WTC11 (cell line): Measurements from ENCODE around the gene FAM24B. TPM values are rescaled to one million over a fixed set of nuclear protein-coding genes. Genes with fewer than 3 reads are reported as not detected.

ENCODE experiments used
- ATAC-seq: fragments of 200-7000 bp; cut with Tn5 transposase; 2 replicates; pipeline ENCODE4 v1.10.0; 2021; ENCODE audit warnings: mild to moderate bottlenecking, moderate library complexity
- CTCF ChIA-PET: fragments of 300-600 bp; sonication (Branson Sonifier 250); formaldehyde crosslinking; loops from one replicate; lab custom pipeline; 2021; ENCODE audit warnings: antibody characterized with exemption; lab: Charles Lee
- POLR2A ChIA-PET: fragments of 350-600 bp; sonication (Branson Sonifier 250); formaldehyde crosslinking; loops from one replicate; lab custom pipeline; 2021; ENCODE audit warnings: antibody characterized with exemption; lab: Charles Lee
- DNase-seq: peaks from one replicate; pipeline ENCODE4 v3.0.0; 2021; ENCODE audit warnings: low spot score
- H3K27ac Mint-ChIP-seq: 2 replicates; pipeline ENCODE4 v1.8.0; 2021; ENCODE audit warnings: mixed read lengths
- H3K27me3 Mint-ChIP-seq: 2 replicates; pipeline ENCODE4 v1.8.0; 2021; ENCODE audit warnings: low read depth, mild to moderate bottlenecking, moderate library complexity, mixed read lengths
- H3K36me3 Mint-ChIP-seq: 2 replicates; pipeline ENCODE4 v1.8.0; 2021; ENCODE audit warnings: mixed read lengths
- H3K4me1 Mint-ChIP-seq: 2 replicates; pipeline ENCODE4 v1.8.0; 2022; ENCODE audit warnings: mixed read lengths
- H3K4me3 Mint-ChIP-seq: 2 replicates; pipeline ENCODE4 v1.8.0; 2021; ENCODE audit warnings: mild to moderate bottlenecking, moderate library complexity, mixed read lengths
- H3K9me3 Mint-ChIP-seq: 2 replicates; pipeline ENCODE4 v1.8.0; 2021; ENCODE audit warnings: mixed read lengths
- CREM ChIP-seq: sonication (generic); formaldehyde crosslinking; IDR thresholded peaks from 2 replicates; pipeline ENCODE4 v1.8.1; 2022; ENCODE audit warnings: mild to moderate bottlenecking, missing genetic modification reagents, moderate library complexity
- FOXJ3 ChIP-seq: sonication (generic); formaldehyde crosslinking; IDR thresholded peaks from 2 replicates; pipeline ENCODE4 v1.9.0; 2021; ENCODE audit warnings: missing genetic modification reagents, mild to moderate bottlenecking, borderline replicate concordance
- MYBL2 ChIP-seq: sonication (generic); formaldehyde crosslinking; IDR thresholded peaks from 2 replicates; pipeline ENCODE4 v1.8.1; 2023; ENCODE audit warnings: mild to moderate bottlenecking, moderate library complexity, missing genetic modification reagents
- PRRX2 ChIP-seq: fragments of 250-450 bp; sonication (Bioruptor Pico); IDR thresholded peaks from 2 replicates; pipeline ENCODE4 v1.8.0; 2021; ENCODE audit warnings: mild to moderate bottlenecking
- RELA ChIP-seq: sonication (generic); formaldehyde crosslinking; IDR thresholded peaks from 2 replicates; pipeline ENCODE4 v1.8.1; 2022; ENCODE audit warnings: missing genetic modification reagents, mild to moderate bottlenecking, borderline replicate concordance
- TEAD1 ChIP-seq: sonication (generic); formaldehyde crosslinking; IDR thresholded peaks from 2 replicates; pipeline ENCODE4 v1.8.0; 2022; ENCODE audit warnings: mild to moderate bottlenecking, missing genetic modification reagents
- ZNF396 ChIP-seq: fragments of 250-450 bp; sonication (Bioruptor Pico); IDR thresholded peaks from 2 replicates; pipeline ENCODE4 v1.8.0; 2021; ENCODE audit warnings: mild to moderate bottlenecking, moderate library complexity, borderline replicate concordance
- total RNA-seq: library from RNA; stranded (reverse); gene quantifications from 3 replicates; pipeline ENCODE4 v1.2.3, GENCODE V29; 2021
- TF ChIP-seq, protein P1 (sequence below): fragments of 250-450 bp; sonication (Bioruptor Pico); IDR thresholded peaks from 2 replicates; pipeline ENCODE4 v1.9.0; 2021; ENCODE audit warnings: mild to moderate bottlenecking
- TF ChIP-seq, protein P2 (sequence below): sonication (generic); formaldehyde crosslinking; IDR thresholded peaks from 2 replicates; pipeline ENCODE4 v1.8.1; 2023; ENCODE audit warnings: mild to moderate bottlenecking, missing genetic modification reagents, moderate library complexity
- TF ChIP-seq, protein P3 (sequence below): sonication (generic); formaldehyde crosslinking; IDR thresholded peaks from 2 replicates; pipeline ENCODE4 v1.8.1; 2023; ENCODE audit warnings: mild to moderate bottlenecking, missing genetic modification reagents, borderline replicate concordance
- TF ChIP-seq, protein P4 (sequence below): sonication (generic); formaldehyde crosslinking; IDR thresholded peaks from 2 replicates; pipeline ENCODE4 v1.8.0; 2022; ENCODE audit warnings: missing genetic modification reagents
- TF ChIP-seq, protein P5 (sequence below): sonication (generic); formaldehyde crosslinking; IDR thresholded peaks from 2 replicates; pipeline ENCODE4 v1.8.0; 2023; ENCODE audit warnings: mild to moderate bottlenecking, missing genetic modification reagents
- TF ChIP-seq, protein P6 (sequence below): sonication (generic); formaldehyde crosslinking; IDR thresholded peaks from 2 replicates; pipeline ENCODE4 v1.8.0; 2023; ENCODE audit warnings: missing genetic modification reagents, mild to moderate bottlenecking, borderline replicate concordance
- TF ChIP-seq, protein P7 (sequence below): sonication (generic); formaldehyde crosslinking; conservative IDR thresholded peaks from 2 replicates; pipeline ENCODE4 v1.8.1; 2023; ENCODE audit warnings: mild to moderate bottlenecking, low read depth, missing genetic modification reagents, moderate library complexity

Gene FAM24B
- total RNA-seq, 1 experiment from 2014 or later, result 3.7 TPM

DNA sequence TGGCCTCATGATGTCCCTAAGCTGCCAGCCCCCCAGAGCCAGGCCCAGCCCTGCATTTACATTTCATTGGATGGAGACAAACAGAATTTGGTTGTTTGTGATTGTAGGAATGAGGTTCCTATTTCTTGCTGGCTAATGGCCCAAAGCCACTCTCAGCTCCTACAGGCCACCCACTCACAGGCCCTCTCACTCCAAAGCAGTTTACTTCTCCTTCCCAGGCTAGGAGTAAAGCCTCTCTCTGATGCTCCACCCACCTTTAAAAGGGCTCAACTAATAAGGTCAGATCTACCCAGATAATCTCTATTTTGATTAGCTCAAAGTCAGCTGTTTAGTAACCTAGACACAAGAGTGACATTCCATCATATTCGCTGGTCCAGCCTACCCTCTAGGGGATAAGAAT, 22.5 kb downstream of the FAM24B start:
- ATAC-seq, result no peak
- no peak overlapping the region for H3K4me3 Mint-ChIP-seq
- peaks cover 4% of the 10 kb centered on the region; the same call in 1 of the 2 replicates for H3K9me3 Mint-ChIP-seq
- no peak overlapping the region for H3K27ac Mint-ChIP-seq
- peaks cover 27% of the 10 kb centered on the region for H3K36me3 Mint-ChIP-seq
- peaks cover 22% of the 10 kb centered on the region for H3K4me1 Mint-ChIP-seq
- DNase-seq, result no peak
- CTCF ChIA-PET, result no interaction called here
- no peaks in the 10 kb centered on the region for H3K27me3 Mint-ChIP-seq
- POLR2A ChIA-PET, result interaction anchor here (1.5 kb wide), 1 partner anchor 11 kb away, joined by 4 read pairs; the partner anchor contains the start of gene CUZD1
- TF ChIP-seq MYBL2 (CRISPR knock-in tag) (no peak), PRRX2 (CRISPR knock-in tag) (no peak), CREM (CRISPR knock-in tag) (no peak), ZNF396 (no peak), FOXJ3 (CRISPR knock-in tag) (no peak), RELA (no peak), TEAD1 (CRISPR knock-in tag) (no peak)
- TF ChIP-seq, protein P1, sequence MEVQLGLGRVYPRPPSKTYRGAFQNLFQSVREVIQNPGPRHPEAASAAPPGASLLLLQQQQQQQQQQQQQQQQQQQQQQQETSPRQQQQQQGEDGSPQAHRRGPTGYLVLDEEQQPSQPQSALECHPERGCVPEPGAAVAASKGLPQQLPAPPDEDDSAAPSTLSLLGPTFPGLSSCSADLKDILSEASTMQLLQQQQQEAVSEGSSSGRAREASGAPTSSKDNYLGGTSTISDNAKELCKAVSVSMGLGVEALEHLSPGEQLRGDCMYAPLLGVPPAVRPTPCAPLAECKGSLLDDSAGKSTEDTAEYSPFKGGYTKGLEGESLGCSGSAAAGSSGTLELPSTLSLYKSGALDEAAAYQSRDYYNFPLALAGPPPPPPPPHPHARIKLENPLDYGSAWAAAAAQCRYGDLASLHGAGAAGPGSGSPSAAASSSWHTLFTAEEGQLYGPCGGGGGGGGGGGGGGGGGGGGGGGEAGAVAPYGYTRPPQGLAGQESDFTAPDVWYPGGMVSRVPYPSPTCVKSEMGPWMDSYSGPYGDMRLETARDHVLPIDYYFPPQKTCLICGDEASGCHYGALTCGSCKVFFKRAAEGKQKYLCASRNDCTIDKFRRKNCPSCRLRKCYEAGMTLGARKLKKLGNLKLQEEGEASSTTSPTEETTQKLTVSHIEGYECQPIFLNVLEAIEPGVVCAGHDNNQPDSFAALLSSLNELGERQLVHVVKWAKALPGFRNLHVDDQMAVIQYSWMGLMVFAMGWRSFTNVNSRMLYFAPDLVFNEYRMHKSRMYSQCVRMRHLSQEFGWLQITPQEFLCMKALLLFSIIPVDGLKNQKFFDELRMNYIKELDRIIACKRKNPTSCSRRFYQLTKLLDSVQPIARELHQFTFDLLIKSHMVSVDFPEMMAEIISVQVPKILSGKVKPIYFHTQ (CRISPR knock-in tag), result no peak
- TF ChIP-seq, protein P2, sequence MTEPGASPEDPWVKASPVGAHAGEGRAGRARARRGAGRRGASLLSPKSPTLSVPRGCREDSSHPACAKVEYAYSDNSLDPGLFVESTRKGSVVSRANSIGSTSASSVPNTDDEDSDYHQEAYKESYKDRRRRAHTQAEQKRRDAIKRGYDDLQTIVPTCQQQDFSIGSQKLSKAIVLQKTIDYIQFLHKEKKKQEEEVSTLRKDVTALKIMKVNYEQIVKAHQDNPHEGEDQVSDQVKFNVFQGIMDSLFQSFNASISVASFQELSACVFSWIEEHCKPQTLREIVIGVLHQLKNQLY, result no peak
- TF ChIP-seq, protein P3, sequence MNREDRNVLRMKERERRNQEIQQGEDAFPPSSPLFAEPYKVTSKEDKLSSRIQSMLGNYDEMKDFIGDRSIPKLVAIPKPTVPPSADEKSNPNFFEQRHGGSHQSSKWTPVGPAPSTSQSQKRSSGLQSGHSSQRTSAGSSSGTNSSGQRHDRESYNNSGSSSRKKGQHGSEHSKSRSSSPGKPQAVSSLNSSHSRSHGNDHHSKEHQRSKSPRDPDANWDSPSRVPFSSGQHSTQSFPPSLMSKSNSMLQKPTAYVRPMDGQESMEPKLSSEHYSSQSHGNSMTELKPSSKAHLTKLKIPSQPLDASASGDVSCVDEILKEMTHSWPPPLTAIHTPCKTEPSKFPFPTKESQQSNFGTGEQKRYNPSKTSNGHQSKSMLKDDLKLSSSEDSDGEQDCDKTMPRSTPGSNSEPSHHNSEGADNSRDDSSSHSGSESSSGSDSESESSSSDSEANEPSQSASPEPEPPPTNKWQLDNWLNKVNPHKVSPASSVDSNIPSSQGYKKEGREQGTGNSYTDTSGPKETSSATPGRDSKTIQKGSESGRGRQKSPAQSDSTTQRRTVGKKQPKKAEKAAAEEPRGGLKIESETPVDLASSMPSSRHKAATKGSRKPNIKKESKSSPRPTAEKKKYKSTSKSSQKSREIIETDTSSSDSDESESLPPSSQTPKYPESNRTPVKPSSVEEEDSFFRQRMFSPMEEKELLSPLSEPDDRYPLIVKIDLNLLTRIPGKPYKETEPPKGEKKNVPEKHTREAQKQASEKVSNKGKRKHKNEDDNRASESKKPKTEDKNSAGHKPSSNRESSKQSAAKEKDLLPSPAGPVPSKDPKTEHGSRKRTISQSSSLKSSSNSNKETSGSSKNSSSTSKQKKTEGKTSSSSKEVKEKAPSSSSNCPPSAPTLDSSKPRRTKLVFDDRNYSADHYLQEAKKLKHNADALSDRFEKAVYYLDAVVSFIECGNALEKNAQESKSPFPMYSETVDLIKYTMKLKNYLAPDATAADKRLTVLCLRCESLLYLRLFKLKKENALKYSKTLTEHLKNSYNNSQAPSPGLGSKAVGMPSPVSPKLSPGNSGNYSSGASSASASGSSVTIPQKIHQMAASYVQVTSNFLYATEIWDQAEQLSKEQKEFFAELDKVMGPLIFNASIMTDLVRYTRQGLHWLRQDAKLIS (CRISPR knock-in tag), result no peak
- TF ChIP-seq, protein P4, sequence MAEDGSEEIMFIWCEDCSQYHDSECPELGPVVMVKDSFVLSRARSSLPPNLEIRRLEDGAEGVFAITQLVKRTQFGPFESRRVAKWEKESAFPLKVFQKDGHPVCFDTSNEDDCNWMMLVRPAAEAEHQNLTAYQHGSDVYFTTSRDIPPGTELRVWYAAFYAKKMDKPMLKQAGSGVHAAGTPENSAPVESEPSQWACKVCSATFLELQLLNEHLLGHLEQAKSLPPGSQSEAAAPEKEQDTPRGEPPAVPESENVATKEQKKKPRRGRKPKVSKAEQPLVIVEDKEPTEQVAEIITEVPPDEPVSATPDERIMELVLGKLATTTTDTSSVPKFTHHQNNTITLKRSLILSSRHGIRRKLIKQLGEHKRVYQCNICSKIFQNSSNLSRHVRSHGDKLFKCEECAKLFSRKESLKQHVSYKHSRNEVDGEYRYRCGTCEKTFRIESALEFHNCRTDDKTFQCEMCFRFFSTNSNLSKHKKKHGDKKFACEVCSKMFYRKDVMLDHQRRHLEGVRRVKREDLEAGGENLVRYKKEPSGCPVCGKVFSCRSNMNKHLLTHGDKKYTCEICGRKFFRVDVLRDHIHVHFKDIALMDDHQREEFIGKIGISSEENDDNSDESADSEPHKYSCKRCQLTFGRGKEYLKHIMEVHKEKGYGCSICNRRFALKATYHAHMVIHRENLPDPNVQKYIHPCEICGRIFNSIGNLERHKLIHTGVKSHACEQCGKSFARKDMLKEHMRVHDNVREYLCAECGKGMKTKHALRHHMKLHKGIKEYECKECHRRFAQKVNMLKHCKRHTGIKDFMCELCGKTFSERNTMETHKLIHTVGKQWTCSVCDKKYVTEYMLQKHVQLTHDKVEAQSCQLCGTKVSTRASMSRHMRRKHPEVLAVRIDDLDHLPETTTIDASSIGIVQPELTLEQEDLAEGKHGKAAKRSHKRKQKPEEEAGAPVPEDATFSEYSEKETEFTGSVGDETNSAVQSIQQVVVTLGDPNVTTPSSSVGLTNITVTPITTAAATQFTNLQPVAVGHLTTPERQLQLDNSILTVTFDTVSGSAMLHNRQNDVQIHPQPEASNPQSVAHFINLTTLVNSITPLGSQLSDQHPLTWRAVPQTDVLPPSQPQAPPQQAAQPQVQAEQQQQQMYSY, result no peak
- TF ChIP-seq, protein P5, sequence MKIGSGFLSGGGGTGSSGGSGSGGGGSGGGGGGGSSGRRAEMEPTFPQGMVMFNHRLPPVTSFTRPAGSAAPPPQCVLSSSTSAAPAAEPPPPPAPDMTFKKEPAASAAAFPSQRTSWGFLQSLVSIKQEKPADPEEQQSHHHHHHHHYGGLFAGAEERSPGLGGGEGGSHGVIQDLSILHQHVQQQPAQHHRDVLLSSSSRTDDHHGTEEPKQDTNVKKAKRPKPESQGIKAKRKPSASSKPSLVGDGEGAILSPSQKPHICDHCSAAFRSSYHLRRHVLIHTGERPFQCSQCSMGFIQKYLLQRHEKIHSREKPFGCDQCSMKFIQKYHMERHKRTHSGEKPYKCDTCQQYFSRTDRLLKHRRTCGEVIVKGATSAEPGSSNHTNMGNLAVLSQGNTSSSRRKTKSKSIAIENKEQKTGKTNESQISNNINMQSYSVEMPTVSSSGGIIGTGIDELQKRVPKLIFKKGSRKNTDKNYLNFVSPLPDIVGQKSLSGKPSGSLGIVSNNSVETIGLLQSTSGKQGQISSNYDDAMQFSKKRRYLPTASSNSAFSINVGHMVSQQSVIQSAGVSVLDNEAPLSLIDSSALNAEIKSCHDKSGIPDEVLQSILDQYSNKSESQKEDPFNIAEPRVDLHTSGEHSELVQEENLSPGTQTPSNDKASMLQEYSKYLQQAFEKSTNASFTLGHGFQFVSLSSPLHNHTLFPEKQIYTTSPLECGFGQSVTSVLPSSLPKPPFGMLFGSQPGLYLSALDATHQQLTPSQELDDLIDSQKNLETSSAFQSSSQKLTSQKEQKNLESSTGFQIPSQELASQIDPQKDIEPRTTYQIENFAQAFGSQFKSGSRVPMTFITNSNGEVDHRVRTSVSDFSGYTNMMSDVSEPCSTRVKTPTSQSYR (CRISPR knock-in tag), result no peak
- TF ChIP-seq, protein P6, sequence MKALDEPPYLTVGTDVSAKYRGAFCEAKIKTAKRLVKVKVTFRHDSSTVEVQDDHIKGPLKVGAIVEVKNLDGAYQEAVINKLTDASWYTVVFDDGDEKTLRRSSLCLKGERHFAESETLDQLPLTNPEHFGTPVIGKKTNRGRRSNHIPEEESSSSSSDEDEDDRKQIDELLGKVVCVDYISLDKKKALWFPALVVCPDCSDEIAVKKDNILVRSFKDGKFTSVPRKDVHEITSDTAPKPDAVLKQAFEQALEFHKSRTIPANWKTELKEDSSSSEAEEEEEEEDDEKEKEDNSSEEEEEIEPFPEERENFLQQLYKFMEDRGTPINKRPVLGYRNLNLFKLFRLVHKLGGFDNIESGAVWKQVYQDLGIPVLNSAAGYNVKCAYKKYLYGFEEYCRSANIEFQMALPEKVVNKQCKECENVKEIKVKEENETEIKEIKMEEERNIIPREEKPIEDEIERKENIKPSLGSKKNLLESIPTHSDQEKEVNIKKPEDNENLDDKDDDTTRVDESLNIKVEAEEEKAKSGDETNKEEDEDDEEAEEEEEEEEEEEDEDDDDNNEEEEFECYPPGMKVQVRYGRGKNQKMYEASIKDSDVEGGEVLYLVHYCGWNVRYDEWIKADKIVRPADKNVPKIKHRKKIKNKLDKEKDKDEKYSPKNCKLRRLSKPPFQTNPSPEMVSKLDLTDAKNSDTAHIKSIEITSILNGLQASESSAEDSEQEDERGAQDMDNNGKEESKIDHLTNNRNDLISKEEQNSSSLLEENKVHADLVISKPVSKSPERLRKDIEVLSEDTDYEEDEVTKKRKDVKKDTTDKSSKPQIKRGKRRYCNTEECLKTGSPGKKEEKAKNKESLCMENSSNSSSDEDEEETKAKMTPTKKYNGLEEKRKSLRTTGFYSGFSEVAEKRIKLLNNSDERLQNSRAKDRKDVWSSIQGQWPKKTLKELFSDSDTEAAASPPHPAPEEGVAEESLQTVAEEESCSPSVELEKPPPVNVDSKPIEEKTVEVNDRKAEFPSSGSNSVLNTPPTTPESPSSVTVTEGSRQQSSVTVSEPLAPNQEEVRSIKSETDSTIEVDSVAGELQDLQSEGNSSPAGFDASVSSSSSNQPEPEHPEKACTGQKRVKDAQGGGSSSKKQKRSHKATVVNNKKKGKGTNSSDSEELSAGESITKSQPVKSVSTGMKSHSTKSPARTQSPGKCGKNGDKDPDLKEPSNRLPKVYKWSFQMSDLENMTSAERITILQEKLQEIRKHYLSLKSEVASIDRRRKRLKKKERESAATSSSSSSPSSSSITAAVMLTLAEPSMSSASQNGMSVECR (CRISPR knock-in tag), result no peak
- TF ChIP-seq, protein P7, sequence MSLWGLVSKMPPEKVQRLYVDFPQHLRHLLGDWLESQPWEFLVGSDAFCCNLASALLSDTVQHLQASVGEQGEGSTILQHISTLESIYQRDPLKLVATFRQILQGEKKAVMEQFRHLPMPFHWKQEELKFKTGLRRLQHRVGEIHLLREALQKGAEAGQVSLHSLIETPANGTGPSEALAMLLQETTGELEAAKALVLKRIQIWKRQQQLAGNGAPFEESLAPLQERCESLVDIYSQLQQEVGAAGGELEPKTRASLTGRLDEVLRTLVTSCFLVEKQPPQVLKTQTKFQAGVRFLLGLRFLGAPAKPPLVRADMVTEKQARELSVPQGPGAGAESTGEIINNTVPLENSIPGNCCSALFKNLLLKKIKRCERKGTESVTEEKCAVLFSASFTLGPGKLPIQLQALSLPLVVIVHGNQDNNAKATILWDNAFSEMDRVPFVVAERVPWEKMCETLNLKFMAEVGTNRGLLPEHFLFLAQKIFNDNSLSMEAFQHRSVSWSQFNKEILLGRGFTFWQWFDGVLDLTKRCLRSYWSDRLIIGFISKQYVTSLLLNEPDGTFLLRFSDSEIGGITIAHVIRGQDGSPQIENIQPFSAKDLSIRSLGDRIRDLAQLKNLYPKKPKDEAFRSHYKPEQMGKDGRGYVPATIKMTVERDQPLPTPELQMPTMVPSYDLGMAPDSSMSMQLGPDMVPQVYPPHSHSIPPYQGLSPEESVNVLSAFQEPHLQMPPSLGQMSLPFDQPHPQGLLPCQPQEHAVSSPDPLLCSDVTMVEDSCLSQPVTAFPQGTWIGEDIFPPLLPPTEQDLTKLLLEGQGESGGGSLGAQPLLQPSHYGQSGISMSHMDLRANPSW (CRISPR knock-in tag), result no peak
